Nephron progenitor cell (in vitro differentiated cells): Measurements from ENCODE around the gene CC2D2A.

Source experiments
- DNase-seq: peaks from one replicate; pipeline ENCODE4 v3.0.0; 2021
- H3K27ac Mint-ChIP-seq: 2 replicates; pipeline ENCODE4 v1.8.0; 2021; ENCODE audit warnings: mild to moderate bottlenecking, moderate library complexity, mixed read lengths
- H3K27me3 Mint-ChIP-seq: 2 replicates; pipeline ENCODE4 v1.8.0; 2021; ENCODE audit warnings: mild to moderate bottlenecking, low read depth, mixed read lengths; ENCODE audit not compliant: poor library complexity
- H3K36me3 Mint-ChIP-seq: 2 replicates; pipeline ENCODE4 v1.8.0; 2021; ENCODE audit warnings: low read depth, mixed read lengths
- H3K4me1 Mint-ChIP-seq: 2 replicates; pipeline ENCODE4 v1.8.0; 2021; ENCODE audit warnings: mixed read lengths
- H3K4me3 Mint-ChIP-seq: 2 replicates; pipeline ENCODE4 v1.8.0; 2021; ENCODE audit warnings: mild to moderate bottlenecking, moderate library complexity, mixed read lengths
- H3K9me3 Mint-ChIP-seq: 2 replicates; pipeline ENCODE4 v1.8.0; 2021; ENCODE audit warnings: mild to moderate bottlenecking, moderate library complexity, mixed read lengths
- TF ChIP-seq, protein P1 (sequence below): fragments of 200-600 bp; sonication (generic); IDR thresholded peaks from 2 replicates; pipeline ENCODE4 v1.5.0; 2021; ENCODE audit warnings: antibody characterized with exemption

The CC2D2A gene

DNA sequence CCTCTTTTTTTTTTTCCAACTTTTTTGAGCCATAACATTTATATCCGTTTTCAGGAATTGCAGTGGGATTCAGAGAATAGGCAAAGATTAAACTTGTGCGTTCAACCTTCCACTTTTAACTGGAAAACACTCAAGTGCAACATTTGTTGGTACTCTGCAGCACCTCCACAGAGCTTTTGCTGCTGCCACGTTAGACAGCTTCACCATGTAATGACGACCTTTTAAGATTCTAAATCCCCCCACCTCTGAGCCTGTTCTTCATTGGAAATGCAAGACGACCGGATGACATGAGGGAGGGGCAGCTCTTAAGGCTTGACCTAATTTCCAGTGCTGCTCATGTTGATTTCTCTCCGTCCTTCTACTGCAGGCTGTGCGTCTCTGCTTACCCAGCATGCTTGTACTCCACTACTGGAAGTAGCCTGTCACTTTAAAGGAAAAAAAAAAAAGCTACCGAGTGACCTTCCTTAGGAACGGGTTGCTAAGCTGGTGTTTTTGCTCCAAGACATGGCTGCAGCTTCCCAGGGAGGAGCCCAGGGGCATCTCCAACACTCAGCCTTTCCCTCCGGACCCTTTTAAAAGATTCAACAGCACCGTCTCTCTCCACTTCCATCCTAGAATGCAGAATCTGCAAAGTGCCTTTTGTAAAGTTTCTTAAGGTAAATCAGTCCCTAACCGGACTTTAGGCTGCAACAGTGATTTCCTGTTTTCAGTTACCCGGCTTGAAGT is at the start of gene CC2D2A:
CC2D2A (plus strand) TSS at position 481 of the 726 bp plus-strand sequence. CDS start 6,051 bp downstream, outside the sequence.
- Mint-ChIP-seq H3K4me3 (peak within 1 kb of the TSS; percentile 94), H3K27me3 (peaks cover 11% of the 10 kb centered on the region), H3K9me3 (no peaks in the 10 kb centered on the region), H3K4me1 (peaks cover 33% of the 10 kb centered on the region), H3K36me3 (no peaks in the 10 kb centered on the region), H3K27ac (peak within 1 kb of the TSS; percentile 92)
- DNase-seq = peak; percentile 10
- TF ChIP-seq, protein P1, sequence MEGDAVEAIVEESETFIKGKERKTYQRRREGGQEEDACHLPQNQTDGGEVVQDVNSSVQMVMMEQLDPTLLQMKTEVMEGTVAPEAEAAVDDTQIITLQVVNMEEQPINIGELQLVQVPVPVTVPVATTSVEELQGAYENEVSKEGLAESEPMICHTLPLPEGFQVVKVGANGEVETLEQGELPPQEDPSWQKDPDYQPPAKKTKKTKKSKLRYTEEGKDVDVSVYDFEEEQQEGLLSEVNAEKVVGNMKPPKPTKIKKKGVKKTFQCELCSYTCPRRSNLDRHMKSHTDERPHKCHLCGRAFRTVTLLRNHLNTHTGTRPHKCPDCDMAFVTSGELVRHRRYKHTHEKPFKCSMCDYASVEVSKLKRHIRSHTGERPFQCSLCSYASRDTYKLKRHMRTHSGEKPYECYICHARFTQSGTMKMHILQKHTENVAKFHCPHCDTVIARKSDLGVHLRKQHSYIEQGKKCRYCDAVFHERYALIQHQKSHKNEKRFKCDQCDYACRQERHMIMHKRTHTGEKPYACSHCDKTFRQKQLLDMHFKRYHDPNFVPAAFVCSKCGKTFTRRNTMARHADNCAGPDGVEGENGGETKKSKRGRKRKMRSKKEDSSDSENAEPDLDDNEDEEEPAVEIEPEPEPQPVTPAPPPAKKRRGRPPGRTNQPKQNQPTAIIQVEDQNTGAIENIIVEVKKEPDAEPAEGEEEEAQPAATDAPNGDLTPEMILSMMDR = no peak

DNA sequence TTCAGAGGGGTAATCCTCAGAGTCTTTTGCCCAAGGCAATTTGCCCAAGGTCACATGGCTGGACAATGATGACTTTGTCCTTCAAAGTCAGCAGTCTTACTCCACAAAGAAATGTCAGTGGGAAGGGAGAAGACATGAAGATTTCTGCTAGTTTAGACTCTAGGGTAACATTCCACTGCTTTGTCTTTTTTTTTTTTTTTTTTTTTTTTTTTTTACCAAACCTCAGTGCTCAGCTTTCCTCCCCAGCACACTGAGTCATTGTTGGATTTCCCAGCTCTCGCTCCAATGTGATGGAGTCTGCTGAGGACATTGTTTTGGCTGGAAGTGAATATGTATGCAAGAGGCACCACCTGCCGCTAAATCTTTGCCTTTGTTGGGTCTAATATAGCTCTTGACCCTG is 49.0 kb upstream of the CC2D2A start:
- DNase-seq = no peak
- Mint-ChIP-seq H3K9me3 (no peaks in the 10 kb centered on the region), H3K27ac (no peak overlapping the region), H3K27me3 (peaks cover 2% of the 10 kb centered on the region), H3K4me1 (peaks cover 5% of the 10 kb centered on the region), H3K4me3 (no peak overlapping the region), H3K36me3 (no peaks in the 10 kb centered on the region)
- TF ChIP-seq, protein P1 = no peak

DNA sequence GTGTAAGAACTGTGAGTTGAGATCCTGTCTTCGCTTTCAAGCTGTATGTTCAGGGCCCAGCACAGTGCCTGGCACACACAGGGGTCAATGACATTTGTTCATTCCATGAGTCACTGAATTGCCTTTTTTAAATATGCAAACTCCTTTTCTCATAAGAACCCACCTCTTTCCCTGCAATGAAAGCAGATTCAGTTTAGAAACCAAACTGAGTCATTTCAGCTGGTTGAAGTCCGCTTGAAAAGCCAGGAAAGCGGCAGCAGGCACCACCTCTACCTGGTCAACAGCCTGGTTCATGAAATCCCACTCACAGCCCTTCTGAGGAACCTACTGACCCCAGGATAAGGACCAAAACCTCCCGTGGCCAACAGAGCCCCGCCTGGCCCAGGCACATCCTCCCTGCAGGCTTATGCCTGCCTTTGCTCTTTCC is 46.4 kb upstream of the CC2D2A start:
- H3K4me3 Mint-ChIP-seq = no peak overlapping the region
- H3K4me1 Mint-ChIP-seq = no peaks in the 10 kb centered on the region
- TF ChIP-seq, protein P1 = no peak
- H3K27me3 Mint-ChIP-seq = peaks cover 3% of the 10 kb centered on the region
- H3K27ac Mint-ChIP-seq = no peak overlapping the region
- no peak for DNase-seq
- no peaks in the 10 kb centered on the region for H3K9me3 Mint-ChIP-seq
- H3K36me3 Mint-ChIP-seq = no peaks in the 10 kb centered on the region

DNA sequence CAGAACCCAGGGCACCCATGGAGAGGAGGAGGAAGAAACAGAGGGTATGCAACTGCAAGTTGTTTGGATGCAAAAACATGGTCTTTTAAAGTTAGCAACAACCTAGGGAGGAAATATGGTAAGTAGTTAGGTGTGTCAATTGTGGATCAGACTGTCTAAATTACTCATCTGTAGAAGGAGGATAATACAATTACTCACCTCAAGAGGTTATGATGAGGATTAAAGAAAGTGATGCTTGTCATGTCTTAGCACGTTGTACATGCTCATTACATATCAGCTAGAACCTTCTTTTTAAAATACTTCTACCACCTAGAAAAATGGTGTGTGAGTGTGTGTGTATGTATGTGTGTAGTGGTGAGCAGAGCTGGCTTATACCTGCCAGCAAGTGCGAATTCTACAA is 44.2 kb upstream of the CC2D2A start:
- no peak for DNase-seq
- H3K4me3 Mint-ChIP-seq = no peak overlapping the region
- no peak overlapping the region for H3K27ac Mint-ChIP-seq
- H3K9me3 Mint-ChIP-seq = no peaks in the 10 kb centered on the region
- H3K4me1 Mint-ChIP-seq = no peaks in the 10 kb centered on the region
- H3K27me3 Mint-ChIP-seq = peaks cover 6% of the 10 kb centered on the region
- no peaks in the 10 kb centered on the region for H3K36me3 Mint-ChIP-seq
- TF ChIP-seq, protein P1 = no peak

DNA sequence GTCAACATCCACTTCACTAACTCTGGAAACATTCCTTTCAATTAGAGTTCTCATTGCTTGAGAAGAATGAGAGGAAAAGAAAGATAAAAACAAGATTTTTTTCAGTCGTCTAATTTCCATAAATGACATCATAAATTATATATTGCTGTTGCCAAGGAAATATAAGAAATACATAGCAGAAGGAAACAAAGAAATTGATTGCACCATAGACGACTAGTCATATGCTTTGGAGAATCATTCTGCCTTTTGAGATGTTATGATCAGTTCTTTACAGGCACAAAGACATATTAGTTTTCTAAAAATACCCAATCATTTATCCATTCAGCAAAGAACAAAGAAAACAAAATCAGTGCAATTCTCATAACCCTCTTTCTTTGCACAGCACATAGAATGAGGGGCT is 42.5 kb upstream of the CC2D2A start:
- Mint-ChIP-seq H3K36me3 (peaks cover 6% of the 10 kb centered on the region), H3K27ac (no peak overlapping the region), H3K27me3 (peaks cover 6% of the 10 kb centered on the region), H3K4me1 (no peaks in the 10 kb centered on the region), H3K9me3 (no peaks in the 10 kb centered on the region), H3K4me3 (no peak overlapping the region)
- no peak for DNase-seq
- TF ChIP-seq, protein P1 = no peak

DNA sequence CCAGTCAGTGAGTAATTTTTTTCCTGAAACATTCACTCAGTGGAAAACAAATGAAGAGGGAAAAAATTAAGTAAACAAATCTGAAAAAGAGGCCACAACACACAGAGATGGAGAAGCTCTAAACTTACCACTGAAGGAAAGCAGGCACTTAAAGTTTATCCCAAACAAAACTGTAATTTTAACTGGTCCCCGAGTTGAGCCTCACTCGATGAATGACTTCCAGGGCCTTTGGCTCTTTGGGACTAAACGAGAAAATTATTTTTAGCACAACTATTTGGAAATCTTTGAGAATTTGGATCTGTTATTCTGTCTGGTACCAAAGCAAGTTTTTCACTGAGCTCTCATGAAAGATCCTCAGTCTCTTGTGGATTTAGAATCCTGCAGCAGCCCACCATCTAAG is 42.0 kb upstream of the CC2D2A start, which contains the start of gene C1QTNF7:
C1QTNF7 (plus strand) TSS at position 333 of the 400 bp plus-strand sequence. CDS start 7,711 bp downstream, outside the sequence.
- H3K4me1 Mint-ChIP-seq = no peaks in the 10 kb centered on the region
- peaks cover 1% of the 10 kb centered on the region for H3K9me3 Mint-ChIP-seq
- peak within 1 kb of the TSS; percentile 80 for H3K27ac Mint-ChIP-seq
- DNase-seq = no peak
- peaks cover 8% of the 10 kb centered on the region for H3K36me3 Mint-ChIP-seq
- peaks cover 6% of the 10 kb centered on the region for H3K27me3 Mint-ChIP-seq
- TF ChIP-seq, protein P1 = no peak
- H3K4me3 Mint-ChIP-seq = no peak within 1 kb of the TSS
